HCT116 (cell line): Measurements from ENCODE around the gene AP5M1. TPM values are rescaled to one million over a fixed set of nuclear protein-coding genes. Genes with fewer than 3 reads are reported as not detected.
"Not testable (repeated sequence)": the region's sequence is repeated elsewhere in the genome, so short reads cannot be mapped to it uniquely, and the experiment has no call there.

Experiments
- ATAC-seq: fragments of 200-7000 bp; cut with Tn5 transposase; 2 replicates; pipeline ENCODE4 v1.9.1; 2020; ENCODE audit warnings: mild to moderate bottlenecking, moderate library complexity
- BruUV-seq: library from RNA; stranded (reverse); fragments of 400-500 nt; replicated peaks from 2 replicates; lab custom pipeline; 2021; lab: Mats Ljungman, UMichigan
- CTCF ChIA-PET: fragments of 300-600 bp; sonication (Branson Sonifier 250); formaldehyde crosslinking; loops from one replicate; lab custom pipeline; 2021; ENCODE audit warnings: antibody characterized with exemption; lab: Charles Lee
- POLR2A ChIA-PET: fragments of 300-600, 350-600 bp; sonication (Branson Sonifier 250); formaldehyde crosslinking; loops from one replicate; lab custom pipeline; 2021; ENCODE audit warnings: antibody characterized with exemption; lab: Charles Lee
- RAD21 ChIA-PET, 2 experiments: fragments of 300-600 bp; sonication (Branson Sonifier 250); formaldehyde crosslinking; loops; one replicate each; lab custom pipeline; 2023; ENCODE audit warnings: low total read pairs in 2 of 2; ENCODE audit not compliant: uncharacterized antibody in 2 of 2, unreplicated experiment in 2 of 2, low non-redundant PET in 1 of 2; lab: Charles Lee
- DNase-seq: peaks from one replicate; pipeline ENCODE4 v3.0.0-alpha.2; 2010; ENCODE audit warnings: low read depth, low spot score
- H2AFZ ChIP-seq: fragments of 200-600 bp; shearing (Covaris generic), sonication (generic); 2 replicates; pipeline ENCODE4 v1.6.1; 2017; ENCODE audit warnings: low read depth, mixed run types, mixed read lengths, antibody characterized with exemption, low read length; ENCODE audit not compliant: poor library complexity, severe bottlenecking
- H3K27ac ChIP-seq: 2 replicates; pipeline ENCODE4 v1.5.1; 2012; ENCODE audit warnings: low read depth, low read length
- H3K27me3 ChIP-seq: fragments of 200-600 bp; sonication (generic); 2 replicates; pipeline ENCODE4 v1.6.1; 2016; ENCODE audit warnings: mixed run types, low read length, mixed read lengths; ENCODE audit not compliant: insufficient read depth
- H3K36me3 ChIP-seq, 2 experiments: fragments of 200-500 bp in 1 of 2; fragments of 200-600 bp in 1 of 2; sonication (Bioruptor generic) in 1 of 2; sonication (generic) in 1 of 2; 2 replicates each; pipeline versions ENCODE4 v1.5.1 to v1.6.1; 2014 to 2016; ENCODE audit warnings: low read length in 2 of 2, inconsistent platforms in 1 of 2, mixed read lengths in 1 of 2, mixed run types in 1 of 2; ENCODE audit not compliant: insufficient read depth in 2 of 2, control insufficient read depth in 1 of 2
- H3K4me1 ChIP-seq, 2 experiments: fragments of 200-600 bp in 1 of 2; sonication (generic) in 1 of 2; 2 replicates each; pipeline versions ENCODE4 v1.5.1 to v1.6.1; 2012 to 2017; ENCODE audit warnings: low read length in 2 of 2, inconsistent platforms in 1 of 2, mild to moderate bottlenecking in 1 of 2, mixed read lengths in 1 of 2, mixed run types in 1 of 2, moderate library complexity in 1 of 2; ENCODE audit not compliant: insufficient read depth in 2 of 2, control insufficient read depth in 1 of 2
- H3K4me2 ChIP-seq: fragments of 200-600 bp; sonication (generic); 2 replicates; pipeline ENCODE4 v1.6.1; 2017; ENCODE audit warnings: mixed run types, low read length, mixed read lengths
- H3K4me3 ChIP-seq, 2 experiments: fragments of 200-600 bp in 1 of 2; sonication (generic) in 1 of 2; replicated peaks in 1 of 2; 2 replicates each; pipeline ENCODE4 v1.5.1; 2011 to 2016; ENCODE audit warnings: low read length in 2 of 2, control low read depth in 1 of 2, low read depth in 1 of 2, mild to moderate bottlenecking in 1 of 2, mixed read lengths in 1 of 2, mixed run types in 1 of 2
- H3K79me2 ChIP-seq: fragments of 200-600 bp; sonication (generic); 2 replicates; pipeline ENCODE4 v1.6.1; 2017; ENCODE audit warnings: mild to moderate bottlenecking, mixed run types, low read length, moderate library complexity, mixed read lengths; ENCODE audit not compliant: insufficient read depth
- H3K9ac ChIP-seq: fragments of 200-600 bp; sonication (generic); 2 replicates; pipeline ENCODE4 v1.6.1; 2016; ENCODE audit warnings: low read length, mixed read lengths
- H3K9me2 ChIP-seq: fragments of 200-600 bp; sonication (generic), shearing (Covaris generic); 2 replicates; pipeline ENCODE4 v1.6.1; 2017; ENCODE audit warnings: mixed run types, mild to moderate bottlenecking, moderate library complexity; ENCODE audit not compliant: insufficient read depth
- H3K9me3 ChIP-seq, 2 experiments: fragments of 200-500 bp in 1 of 2; fragments of 200-600 bp in 1 of 2; sonication (Bioruptor generic) in 1 of 2; sonication (generic) in 1 of 2; 2 replicates each; pipeline ENCODE4 v1.6.1; 2014 to 2017; ENCODE audit warnings: low read length in 2 of 2, mixed read lengths in 2 of 2, inconsistent platforms in 1 of 2, low read depth in 1 of 2, mild to moderate bottlenecking in 1 of 2, mixed run types in 1 of 2, moderate library complexity in 1 of 2; ENCODE audit not compliant: control insufficient read depth in 1 of 2, insufficient read depth in 1 of 2
- H4K20me1 ChIP-seq: fragments of 200-600 bp; sonication (generic), shearing (Covaris generic); 2 replicates; pipeline ENCODE4 v1.6.1; 2017; ENCODE audit warnings: mixed run types, mild to moderate bottlenecking, moderate library complexity; ENCODE audit not compliant: insufficient read depth
- ATF3 ChIP-seq: IDR thresholded peaks from 2 replicates; pipeline ENCODE4 v1.6.1; 2012
- CEBPB ChIP-seq: IDR thresholded peaks from 2 replicates; pipeline ENCODE4 v1.6.1; 2012; ENCODE audit warnings: low read depth
- EGR1 ChIP-seq: IDR thresholded peaks from 2 replicates; pipeline ENCODE4 v1.6.1; 2012; ENCODE audit warnings: low read depth
- ELF1 ChIP-seq: IDR thresholded peaks from 2 replicates; pipeline ENCODE4 v1.6.1; 2012; ENCODE audit warnings: low read depth, borderline replicate concordance
- EZH2phosphoT487 ChIP-seq: fragments of 200-600 bp; IDR thresholded peaks from 2 replicates; pipeline ENCODE4 v1.6.1; 2018; ENCODE audit warnings: antibody characterized with exemption, borderline replicate concordance
- FOSL1 ChIP-seq: IDR thresholded peaks from 2 replicates; pipeline ENCODE4 v1.6.1; 2012; ENCODE audit warnings: low read depth
- JUND ChIP-seq: IDR thresholded peaks from 2 replicates; pipeline ENCODE4 v1.6.1; 2012
- POLR2A ChIP-seq: IDR thresholded peaks from 2 replicates; pipeline ENCODE4 v1.7.0; 2011; ENCODE audit warnings: borderline replicate concordance; ENCODE audit not compliant: insufficient read depth, insufficient read length; ENCODE audit errors: extremely low read depth
- POLR2AphosphoS5 ChIP-seq: IDR thresholded peaks from 2 replicates; pipeline ENCODE4 v1.6.1; 2011; ENCODE audit warnings: mild to moderate bottlenecking, low read depth, low read length, moderate library complexity
- RAD21 ChIP-seq: IDR thresholded peaks from 2 replicates; pipeline ENCODE4 v1.6.1; 2012; ENCODE audit warnings: low read depth, mild to moderate bottlenecking
- REST ChIP-seq: IDR thresholded peaks from 2 replicates; pipeline ENCODE4 v1.6.1; 2012; ENCODE audit warnings: low read depth
- SIN3A ChIP-seq: IDR thresholded peaks from 2 replicates; pipeline ENCODE4 v1.6.1; 2012; ENCODE audit warnings: low read depth
- SRF ChIP-seq: IDR thresholded peaks from 2 replicates; pipeline ENCODE4 v1.6.1; 2012; ENCODE audit warnings: low read depth
- TCF7L2 ChIP-seq: IDR thresholded peaks from 2 replicates; pipeline ENCODE4 v1.7.0; 2011; ENCODE audit warnings: borderline replicate concordance, inconsistent platforms; ENCODE audit not compliant: insufficient read depth, insufficient read length; ENCODE audit errors: extremely low read depth
- ZBTB33 ChIP-seq: IDR thresholded peaks from 2 replicates; pipeline ENCODE4 v1.6.1; 2011; ENCODE audit warnings: mild to moderate bottlenecking, low read length, moderate library complexity; ENCODE audit not compliant: insufficient replicate concordance; ENCODE audit errors: extremely low read depth
- ZFX ChIP-seq: fragments of 450-650 bp; IDR thresholded peaks from 2 replicates; pipeline ENCODE4 v1.6.1; 2017
- ZNF274 ChIP-seq: fragments of 200-500 bp; sonication (Bioruptor generic); IDR thresholded peaks from 2 replicates; pipeline ENCODE4 v1.6.1; 2014; ENCODE audit warnings: mild to moderate bottlenecking, low read depth, low read length, inconsistent platforms
- intact Hi-C: fragments of 100-400 bp; cut with micrococcal nuclease; formaldehyde crosslinking; loops from 2 replicates; pipeline ENCODE4 v1.10.0; 2022
- total RNA-seq: library from RNA; stranded (reverse); gene quantifications from one replicate; pipeline ENCODE4 v1.2.1, GENCODE V29; 2021; ENCODE audit not compliant: unreplicated experiment

AP5M1 gene
- total RNA-seq, 1 experiment from 2014 or later, result 25.3 TPM

- BruUV-seq, result no TSS peak
- Histone ChIP-seq H4K20me1 (0 out of 2 replicates have a peak, but pooled peaks cover 7% of the 10 kb centered on the region), H2AFZ (no peak overlapping the region), H3K79me2 (0 out of 2 replicates have a peak, but pooled peaks cover 3% of the 10 kb centered on the region), H3K9me3 (no peaks in the 10 kb centered on the region), H3K4me3 (no peak overlapping the region), H3K4me2 (no peak overlapping the region), H3K36me3 (peaks cover 0 to 6% of the 10 kb centered on the region in 2 experiments; a peak in 2 of 4 replicates), H3K4me1 (no peaks in the 10 kb centered on the region), H3K9ac (no peak overlapping the region), H3K27me3 (no peaks in the 10 kb centered on the region), H3K27ac (no peak overlapping the region), H3K9me2 (no peaks in the 10 kb centered on the region)
- ChIA-PET CTCF (no interaction called here), POLR2A (no interaction called here), RAD21 (no interaction called here)
- TF ChIP-seq SRF, result no peak
- no peak for TF ChIP-seq SIN3A
- no peak for TF ChIP-seq FOSL1
- TF ChIP-seq ZFX, result no peak
- no peak for TF ChIP-seq RAD21
- TF ChIP-seq ELF1, result no peak
- TF ChIP-seq ZBTB33, result no peak
- no peak for TF ChIP-seq POLR2A
- no peak for TF ChIP-seq EGR1
- no peak for TF ChIP-seq ZNF274
- no peak for TF ChIP-seq ATF3
- TF ChIP-seq JUND, result no peak
- TF ChIP-seq REST, result no peak
- no peak for TF ChIP-seq POLR2AphosphoS5
- TF ChIP-seq TCF7L2, result no peak
- TF ChIP-seq EZH2phosphoT487, result no peak
- TF ChIP-seq CEBPB, result no peak
- DNase-seq, result no peak
- ATAC-seq, result no peak
- intact Hi-C loops, result no loop called here
Observed at GRCh38 chr14:57227083-57227482, 41.7 kb upstream of the AP5M1 start.

- DNase-seq, ATAC-seq, H4K20me1 ChIP-seq, H3K9ac ChIP-seq, H3K79me2 ChIP-seq, RAD21 ChIA-PET, intact Hi-C loops, POLR2A ChIA-PET, H3K27me3 ChIP-seq, H3K4me1 ChIP-seq, BruUV-seq, H3K27ac ChIP-seq, H3K4me2 ChIP-seq, H2AFZ ChIP-seq, H3K9me3 ChIP-seq, CTCF ChIA-PET, H3K9me2 ChIP-seq, H3K4me3 ChIP-seq: not testable (repeated sequence)
- peaks cover 0 to 12% of the 10 kb centered on the region in 2 experiments; a peak in 2 of 4 replicates for H3K36me3 ChIP-seq
Observed at GRCh38 chr14:57228320-57228719, 40.5 kb upstream of the AP5M1 start.
